GM20000 (cell line): ENCODE measurements around the gene XYLT1.
A peak's percentile ranks its signal among the peaks of the same experiment; 100 is the strongest.

ENCODE experiments used
- DNase-seq: peaks from one replicate; pipeline ENCODE4 v3.0.0; 2012; ENCODE audit warnings: low spot score
- TF ChIP-seq, protein P1 (sequence below): IDR thresholded peaks from 2 replicates; pipeline ENCODE4 v1.5.1; 2012; ENCODE audit warnings: mild to moderate bottlenecking, control low read depth; ENCODE audit errors: extremely low read depth, missing control alignments

The XYLT1 gene

DNA sequence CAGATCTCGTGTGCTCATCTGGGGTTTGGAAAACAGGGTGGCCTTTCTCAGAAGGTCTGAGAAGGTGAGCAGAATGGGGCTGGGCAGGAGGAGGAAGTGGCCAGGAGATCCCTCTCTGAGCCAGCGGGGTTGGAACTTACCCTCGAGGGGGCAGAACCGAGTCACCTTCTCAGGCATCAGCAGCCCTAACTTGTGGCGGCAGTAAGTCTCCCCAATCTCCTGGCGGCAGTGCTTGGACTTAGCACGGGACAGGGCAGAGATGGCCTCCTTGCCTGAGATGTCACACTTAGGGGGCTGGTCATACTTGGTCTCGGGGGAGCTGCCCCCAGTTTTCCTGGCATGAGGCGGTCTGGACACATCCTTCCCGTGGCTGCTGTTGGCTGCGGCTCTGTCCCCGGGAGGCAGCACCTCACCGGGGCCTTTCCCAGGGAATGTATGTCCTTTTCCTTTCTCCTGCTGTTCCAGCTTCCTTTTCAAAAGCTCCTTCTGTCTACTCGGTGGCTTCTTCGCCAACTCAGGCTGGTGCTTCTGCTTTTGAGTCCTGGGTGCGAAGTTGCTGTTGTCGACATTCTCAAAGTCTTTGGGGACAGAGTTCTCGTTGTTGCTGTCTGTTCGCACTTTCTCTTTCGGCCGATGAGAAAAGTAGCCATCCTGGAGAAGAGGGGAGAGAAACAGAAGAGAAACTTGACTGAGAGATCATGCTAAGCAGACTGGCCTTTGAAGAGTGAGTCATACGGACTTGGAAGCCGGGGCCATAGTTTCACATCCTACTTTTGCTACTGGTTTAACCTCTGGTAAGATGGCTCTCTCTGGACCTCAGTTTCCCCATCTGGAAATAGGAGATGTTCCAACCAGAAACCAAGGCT is 211.7 kb downstream of the XYLT1 start:
- DNase-seq, result peak; percentile 77
- TF ChIP-seq, protein P1, sequence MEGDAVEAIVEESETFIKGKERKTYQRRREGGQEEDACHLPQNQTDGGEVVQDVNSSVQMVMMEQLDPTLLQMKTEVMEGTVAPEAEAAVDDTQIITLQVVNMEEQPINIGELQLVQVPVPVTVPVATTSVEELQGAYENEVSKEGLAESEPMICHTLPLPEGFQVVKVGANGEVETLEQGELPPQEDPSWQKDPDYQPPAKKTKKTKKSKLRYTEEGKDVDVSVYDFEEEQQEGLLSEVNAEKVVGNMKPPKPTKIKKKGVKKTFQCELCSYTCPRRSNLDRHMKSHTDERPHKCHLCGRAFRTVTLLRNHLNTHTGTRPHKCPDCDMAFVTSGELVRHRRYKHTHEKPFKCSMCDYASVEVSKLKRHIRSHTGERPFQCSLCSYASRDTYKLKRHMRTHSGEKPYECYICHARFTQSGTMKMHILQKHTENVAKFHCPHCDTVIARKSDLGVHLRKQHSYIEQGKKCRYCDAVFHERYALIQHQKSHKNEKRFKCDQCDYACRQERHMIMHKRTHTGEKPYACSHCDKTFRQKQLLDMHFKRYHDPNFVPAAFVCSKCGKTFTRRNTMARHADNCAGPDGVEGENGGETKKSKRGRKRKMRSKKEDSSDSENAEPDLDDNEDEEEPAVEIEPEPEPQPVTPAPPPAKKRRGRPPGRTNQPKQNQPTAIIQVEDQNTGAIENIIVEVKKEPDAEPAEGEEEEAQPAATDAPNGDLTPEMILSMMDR, result no peak

DNA sequence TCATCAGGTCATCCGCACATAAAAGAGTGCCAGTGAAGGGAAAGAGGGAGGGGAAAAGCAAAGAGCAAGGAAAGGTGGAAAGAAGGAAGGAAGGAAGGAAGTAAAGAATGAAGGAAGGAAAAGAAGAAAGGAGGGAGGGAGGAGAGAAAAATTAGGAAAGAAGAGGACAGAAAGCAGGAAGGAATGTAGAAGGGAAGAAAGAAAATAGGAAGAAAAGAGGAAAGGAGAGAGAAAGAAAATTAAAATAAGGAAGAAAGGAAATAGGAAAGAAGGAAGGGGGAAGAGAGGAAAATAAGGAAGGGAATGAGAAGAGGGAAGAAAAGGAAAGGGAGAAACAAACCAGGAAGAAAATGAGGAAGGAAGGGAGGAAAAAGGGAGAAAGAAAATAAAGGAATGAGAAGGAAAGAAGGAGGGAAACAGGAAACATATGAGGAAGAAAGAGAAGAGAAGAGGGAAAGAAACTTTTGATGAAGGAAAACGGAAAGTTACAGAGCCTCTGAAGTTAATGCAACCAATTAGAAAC is 212.6 kb downstream of the XYLT1 start:
- TF ChIP-seq, protein P1, result no peak
- DNase-seq, result no peak

DNA sequence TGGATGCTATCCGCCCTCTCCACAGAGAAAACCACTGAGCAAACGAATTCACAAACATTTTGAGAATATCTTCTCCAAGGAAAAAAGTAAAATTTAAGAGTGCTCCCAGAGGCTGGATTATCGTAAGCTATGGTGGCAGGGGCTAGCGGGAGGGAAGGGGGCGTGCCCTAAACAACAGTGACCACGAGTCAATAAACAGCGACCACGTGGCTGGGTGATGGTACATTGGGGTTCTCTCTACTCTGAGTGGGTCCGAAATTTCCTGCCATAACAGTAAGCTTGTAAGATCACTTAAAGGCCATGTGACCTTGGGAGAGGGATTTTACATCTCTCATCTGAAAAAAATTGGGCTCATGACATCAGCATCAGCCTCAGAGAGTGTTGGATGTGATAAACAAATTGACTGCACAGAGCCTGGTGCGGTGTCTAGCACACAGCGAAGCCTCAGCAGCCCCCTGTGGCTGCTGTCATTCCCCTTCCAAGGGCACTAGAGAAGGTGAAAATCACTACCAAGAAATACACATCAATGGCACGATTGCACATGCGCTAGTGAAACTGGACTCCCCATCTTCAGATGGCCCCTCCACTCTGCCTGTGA is 213.2 kb downstream of the XYLT1 start:
- TF ChIP-seq, protein P1, result no peak
- DNase-seq, result no peak

DNA sequence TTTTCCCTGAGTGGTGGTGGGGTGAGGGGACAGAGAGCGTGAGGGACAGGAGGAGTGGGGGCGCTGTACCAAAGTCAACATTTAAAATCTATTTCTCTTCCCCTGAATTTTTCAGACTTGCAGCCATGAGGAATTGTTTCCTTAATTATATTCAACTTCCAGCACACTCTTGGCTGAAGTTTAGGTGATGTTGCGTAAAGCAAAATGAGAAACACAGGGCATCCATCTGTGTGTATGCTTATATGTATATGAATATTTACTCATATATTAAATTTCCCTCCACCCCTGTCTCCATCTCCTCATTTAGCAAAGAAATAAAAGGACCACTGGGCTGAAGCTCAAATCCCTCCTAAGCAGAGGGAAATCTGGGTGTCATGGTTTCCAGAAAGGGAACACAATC is 218.1 kb downstream of the XYLT1 start:
- no peak for DNase-seq
- TF ChIP-seq, protein P1, result no peak

DNA sequence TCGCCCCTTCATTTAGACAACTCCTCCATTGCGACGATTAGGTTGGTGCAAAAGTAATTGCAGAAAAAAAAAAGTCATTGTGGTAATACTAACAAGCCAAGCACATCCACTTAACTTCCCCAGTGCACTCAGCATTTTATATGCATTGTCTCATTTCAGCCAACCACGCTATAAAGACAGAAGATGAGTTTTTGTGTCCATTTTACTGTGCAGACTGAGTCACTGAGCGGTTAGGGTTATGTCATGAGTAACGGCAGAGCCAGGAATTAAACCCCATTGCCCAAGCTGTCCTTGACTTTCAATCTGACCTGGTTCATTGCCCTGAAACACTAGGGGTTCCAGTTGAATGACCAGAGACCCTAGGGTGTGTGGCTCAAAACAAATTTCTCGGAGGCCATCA is 218.7 kb downstream of the XYLT1 start:
- no peak for DNase-seq
- TF ChIP-seq, protein P1, result no peak

DNA sequence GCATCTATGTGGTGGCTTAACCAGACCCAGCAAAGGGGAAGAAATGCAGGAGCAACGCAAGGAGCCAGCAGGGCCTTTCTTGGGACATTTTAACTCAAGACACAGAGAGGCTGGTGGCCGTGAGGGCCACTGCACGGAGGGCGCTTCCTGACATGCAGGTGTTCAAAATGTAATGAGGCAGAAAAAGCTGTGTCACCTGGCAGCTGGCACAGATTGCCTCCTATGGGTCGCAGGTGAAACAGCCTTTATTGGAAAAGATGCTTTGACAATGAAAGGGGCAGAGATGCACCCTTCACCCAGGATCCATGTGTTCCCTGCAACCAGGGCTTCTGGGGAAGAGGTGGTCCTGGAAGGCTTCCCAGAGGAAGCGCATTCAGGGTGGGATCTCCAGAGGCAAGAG is 219.3 kb downstream of the XYLT1 start:
- TF ChIP-seq, protein P1, result no peak
- no peak for DNase-seq
